Measurements from ENCODE around the gene CXCL14.

DNA sequence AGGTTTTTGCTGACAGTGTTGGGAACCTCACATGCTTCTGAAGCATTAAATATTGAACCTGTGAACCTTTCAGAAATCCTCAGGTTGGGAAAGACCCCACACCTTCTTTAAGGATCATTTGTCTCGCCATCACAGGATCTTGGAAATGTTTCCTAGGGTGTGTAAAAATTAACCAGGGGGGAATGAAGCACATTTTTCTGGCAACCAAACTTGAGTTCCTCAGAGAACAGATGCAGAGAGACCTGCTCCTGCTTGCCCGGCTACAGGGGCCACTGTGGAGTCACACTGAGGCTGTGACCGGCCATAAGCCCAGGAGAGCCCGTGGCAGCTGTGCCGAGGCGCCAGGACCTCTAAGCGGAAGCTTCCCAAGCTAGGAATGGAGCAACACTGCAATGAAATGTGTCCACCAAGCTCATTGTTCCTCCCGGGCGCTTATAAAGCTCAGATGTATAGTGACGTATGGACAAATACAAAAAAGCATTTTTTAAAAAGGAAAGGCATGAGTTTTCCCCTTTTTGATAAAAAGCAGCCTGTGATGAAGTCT lies 7.7 kb downstream of the CXCL14 start:
- TF ChIP-seq POLR2A (IDR thresholded peaks at IDR 0.05; ENCODE audit: low read depth, low read length) (no peak), TAF1 (IDR thresholded peaks at IDR 0.05; ENCODE audit: borderline replicate concordance, low read depth, low read length) (no peak)
